Activated CD8-positive, alpha-beta memory T cell treated with anti-CD3 and anti-CD28 coated beads for 48 hours (primary cell): Measurements from ENCODE around the gene DSCAM.

Experiments
- DNase-seq, 3 experiments: peaks; one replicate each; pipeline ENCODE4 v3.0.0-alpha.2; 2020; ENCODE audit warnings: low read depth in 2 of 3, low spot score in 2 of 3

DSCAM gene

DNA sequence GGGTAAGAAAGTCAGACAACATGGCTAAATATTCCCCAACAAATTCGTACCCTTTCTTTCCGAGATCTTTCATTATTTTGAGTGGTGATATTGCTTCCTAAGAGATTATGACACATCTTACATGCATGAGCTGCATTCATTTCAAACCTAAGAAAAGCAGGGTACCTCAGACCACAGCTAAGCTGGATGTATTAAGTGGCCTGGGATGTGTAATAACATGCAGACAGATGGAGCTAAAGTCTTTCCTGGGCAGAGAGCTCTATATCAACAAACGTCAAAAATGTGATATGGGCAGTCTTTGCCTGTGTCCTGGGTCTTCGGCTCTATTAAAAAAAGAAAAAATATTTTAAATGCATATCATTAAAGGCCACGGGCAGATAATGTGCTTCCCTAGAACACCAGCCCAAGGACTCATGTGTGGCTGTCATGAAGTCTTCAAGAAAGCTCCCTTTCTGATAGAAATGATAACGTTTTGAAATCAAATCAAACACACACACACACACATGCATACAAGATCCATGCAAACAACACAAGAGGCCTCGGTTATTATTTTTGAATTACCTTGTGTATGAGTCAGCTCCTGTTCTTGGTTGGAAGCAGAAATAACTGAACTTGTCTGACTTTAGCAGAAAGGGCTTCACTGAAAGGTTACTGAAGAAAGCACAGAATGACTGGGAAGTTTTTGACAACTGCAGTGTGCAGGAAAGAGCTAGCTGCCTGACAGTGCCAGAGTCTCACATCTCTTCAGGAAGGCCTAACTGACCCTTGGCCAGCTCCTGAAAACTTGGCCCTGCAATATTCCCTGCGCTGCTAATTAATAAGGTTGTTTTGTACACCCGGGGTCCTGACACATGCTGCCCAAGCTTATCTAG is 231.2 kb downstream of the DSCAM start:
- no peak for DNase-seq

DNA sequence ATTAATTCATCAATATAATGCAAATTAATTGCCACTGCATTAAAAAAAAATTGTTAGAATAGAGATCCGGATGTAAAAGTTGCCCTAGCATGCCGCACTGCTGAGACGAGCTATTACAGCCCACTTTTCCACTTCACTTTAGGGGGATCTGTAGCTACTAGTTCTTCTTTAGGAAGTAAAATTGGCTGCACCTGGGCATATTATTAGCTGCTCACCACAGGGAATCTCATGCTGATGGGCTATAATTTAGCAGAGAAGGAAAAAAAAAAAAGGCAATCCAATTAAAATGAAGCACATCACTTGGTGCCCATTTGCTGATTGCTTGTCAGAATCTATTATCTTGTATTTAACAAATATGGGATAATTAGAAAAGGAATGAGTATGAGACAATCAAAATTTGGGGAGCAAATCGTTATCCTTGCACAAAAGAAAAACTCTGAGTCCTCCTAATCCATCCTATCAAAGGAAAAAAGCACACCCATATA is 233.4 kb downstream of the DSCAM start:
- no peak for DNase-seq

DNA sequence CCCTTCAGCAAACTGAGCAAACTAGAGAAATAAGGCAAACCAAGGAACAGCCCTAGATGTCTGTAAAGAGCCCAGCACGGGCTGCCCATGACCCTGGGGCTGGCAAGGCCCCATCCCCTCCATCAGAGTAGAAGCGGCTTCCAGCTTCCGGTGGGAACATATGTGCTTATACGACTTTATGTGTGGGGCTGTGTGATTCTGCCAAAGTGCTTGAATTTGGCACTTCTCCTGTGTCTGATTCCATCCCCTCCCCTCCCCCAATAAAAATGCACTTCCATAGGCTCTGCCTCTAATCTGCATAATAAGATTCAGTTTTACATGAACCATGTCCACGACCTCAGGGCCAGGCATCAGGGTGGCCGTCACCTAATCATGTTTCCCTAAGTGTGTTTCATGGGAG is 236.6 kb downstream of the DSCAM start:
- no peak for DNase-seq

DNA sequence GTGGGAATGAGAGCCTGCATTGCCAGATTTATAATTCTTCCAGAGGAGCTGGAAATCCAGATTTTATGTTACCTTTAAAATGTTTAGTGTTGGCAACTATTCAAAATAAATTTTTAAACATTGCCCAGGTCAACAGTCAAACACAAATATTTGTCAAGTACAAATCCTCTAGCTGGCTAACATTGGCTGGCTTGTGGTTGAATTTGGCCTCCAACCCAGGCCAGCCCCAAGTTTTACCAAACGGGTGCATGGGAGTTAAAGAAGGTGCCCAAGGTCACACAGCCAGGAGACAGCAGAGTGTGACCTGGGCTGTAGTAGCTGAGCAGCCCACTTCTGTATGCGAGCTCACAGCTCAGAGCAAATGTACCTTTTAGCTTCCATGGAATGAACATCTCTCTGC is 240.6 kb downstream of the DSCAM start:
- no peak for DNase-seq

DNA sequence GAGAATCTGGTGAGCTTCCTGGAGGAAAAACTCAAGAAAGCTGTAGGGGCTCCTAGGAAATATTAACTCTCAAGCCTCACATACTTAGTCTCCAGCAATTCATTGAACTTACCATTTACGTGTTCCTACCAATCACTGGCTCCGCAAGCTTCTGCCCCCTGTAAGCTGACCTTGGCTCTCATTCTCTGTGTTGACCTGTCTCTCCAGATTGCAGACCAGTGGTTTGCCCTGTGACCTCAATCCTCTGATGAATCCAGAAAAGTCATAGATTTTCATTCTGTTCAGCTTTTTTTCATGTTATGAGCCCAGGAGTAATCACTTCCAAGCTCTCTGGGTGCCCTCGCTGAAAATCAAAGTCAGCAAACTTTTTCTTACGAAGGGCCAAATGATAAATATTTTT is 241.9 kb downstream of the DSCAM start:
- no peak for DNase-seq

DNA sequence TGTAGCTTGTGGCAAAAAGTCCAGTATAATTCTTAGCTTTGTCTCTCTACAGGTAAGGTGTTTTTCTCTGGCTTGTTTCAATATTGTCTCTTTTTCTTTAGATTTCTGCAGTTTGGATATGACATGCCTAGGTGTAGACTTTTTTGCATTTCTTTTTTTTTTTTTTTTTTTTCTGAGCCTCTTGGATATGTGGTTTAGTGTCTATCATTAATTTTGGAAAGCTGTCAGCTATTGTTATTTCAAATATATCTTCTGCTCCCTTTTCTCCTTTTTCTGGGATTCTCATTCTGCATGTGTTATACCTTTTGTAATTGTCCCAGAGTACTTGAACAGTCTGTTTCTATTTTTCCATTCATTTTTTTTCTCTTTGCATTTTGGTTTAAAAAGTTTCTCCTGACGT is 243.2 kb downstream of the DSCAM start:
- no peak for DNase-seq

DNA sequence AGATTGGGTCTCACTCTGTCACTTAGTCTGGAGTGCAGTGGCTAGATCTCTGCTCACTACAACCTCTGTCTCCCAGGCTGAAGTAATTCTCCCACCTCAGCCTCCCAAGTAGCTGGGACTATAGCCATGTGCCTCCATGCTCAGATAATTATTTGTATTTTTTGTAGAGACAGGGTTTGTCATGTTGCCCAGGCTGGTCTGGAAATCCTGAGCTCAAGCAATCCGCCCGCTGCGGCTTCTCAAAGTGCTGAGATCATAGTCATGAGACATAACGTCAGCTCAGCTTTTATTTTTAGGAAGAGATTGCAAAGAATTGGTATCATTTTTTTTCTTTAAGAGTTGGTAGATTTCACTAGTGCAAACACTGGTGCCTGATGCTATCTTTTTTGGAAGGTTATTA is 244.9 kb downstream of the DSCAM start:
- DNase-seq = no peak

DNA sequence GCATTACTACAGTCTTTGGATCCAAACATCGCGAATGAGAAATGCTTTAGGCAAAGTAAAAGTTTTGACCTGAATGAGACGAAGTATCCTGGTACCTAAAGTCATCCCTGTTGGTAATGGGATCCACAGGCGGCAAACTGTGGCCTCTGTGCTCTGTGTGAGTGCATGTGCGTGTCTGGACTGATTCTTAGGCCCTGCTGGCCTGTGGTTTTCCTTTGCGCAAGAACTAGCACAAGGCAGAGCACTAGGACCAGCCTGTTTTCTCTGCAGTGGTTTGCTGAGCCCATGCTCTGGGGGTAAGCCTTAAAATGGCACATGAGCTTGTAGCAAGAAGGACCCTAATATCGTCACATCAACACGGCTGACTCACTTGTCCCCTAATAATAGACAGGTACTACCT is 251.2 kb downstream of the DSCAM start:
- DNase-seq = no peak

DNA sequence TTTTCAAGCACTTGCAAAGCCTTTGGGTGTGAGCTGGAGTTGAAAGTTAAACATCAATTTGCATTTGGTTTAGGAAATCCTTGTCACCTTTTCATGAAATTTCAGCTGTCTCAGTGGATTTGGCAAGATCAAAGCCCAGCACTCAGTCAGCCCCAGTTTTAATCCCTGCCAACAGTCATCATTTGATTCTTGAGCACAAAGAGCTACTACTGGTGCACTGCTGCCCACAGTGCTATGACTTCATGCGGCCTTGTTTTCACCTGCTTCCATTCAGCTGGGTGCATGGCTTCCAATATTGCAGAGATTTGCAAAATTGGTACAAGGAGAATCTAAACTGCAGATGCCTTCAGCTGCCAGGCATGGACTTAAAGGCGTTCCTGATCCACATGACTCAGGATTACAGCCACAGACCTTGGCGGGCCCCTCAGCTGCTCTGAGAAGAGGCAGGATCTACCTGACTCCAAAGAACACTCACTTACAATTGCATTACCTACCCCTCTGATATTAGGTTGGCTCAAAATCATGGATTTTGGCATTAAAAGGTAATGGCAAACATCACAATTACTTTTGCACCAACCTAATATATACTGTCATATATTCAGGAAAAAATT is 259.1 kb downstream of the DSCAM start:
- DNase-seq = no peak

DNA sequence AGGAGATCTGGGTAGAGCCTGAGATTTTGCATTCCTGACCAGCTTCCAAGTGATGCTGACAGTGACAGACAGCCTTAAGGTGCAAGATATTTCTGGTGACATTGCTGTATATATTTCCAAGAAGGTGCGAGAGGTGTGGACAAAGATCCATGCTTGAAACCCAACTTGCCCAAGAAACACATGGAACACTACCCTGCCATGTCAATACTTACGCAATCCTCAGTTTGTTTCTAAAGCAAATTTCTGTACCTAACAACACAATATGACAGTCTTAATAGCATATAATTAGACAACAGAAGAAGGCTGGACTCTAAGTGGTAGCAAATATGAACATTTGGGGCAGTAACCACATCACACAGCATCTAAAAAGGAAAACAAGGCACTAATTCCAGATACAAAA is 260.4 kb downstream of the DSCAM start:
- no peak for DNase-seq

DNA sequence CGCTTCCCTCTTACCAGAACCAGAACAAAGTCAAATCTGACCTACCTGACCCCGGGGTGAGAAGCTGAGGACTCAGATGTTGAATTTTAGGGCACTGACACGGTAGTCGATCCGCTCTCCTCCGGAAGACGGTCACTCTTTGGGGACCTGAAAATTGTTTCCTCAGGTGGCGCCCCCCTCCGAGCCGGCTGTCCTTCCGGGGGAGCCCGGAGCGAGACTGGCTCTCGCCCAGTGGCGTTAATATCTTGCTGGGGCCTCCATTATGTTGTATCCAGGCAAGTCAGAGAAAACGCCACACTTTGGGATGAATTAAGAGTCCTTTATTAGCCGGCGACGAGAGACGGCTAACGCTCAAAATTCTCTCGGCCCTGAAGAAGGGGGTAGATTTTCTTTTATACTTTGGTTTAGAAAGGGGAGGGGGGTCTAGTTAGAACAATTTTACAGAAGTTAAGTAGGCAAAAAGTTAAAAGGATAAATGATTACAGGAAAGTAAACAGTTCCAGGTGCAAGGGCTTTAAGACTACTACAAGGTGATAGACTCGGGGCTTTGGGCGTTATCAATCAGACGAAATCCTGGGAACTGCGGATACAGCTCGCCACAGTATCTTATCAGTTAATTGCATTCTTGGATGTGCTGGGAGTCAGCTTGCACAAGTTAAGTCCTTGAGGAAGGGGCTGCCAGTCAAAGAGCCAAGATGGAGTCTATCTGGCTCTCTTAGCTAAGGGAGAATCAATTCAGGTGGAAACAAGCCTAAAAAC is 269.5 kb downstream of the DSCAM start:
- DNase-seq = no peak

DNA sequence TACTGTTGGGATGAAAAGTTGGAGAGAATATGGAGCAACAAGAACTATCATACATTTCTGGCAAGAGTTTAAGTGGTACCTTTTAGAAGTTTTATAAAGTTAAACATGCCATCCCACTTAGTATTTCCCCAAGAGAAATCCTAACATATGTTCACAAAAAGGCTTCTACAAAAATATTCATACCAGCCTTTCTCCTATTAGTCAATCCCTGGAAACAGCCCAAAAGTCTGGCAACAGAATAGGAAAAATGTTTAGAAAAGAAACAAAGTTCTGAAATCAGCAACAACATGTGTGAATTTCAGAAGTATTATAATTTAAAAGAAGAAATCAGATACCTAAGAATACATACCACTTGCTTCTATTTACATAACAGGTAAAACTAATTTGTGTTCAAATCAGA is 271.0 kb downstream of the DSCAM start:
- DNase-seq = no peak

DNA sequence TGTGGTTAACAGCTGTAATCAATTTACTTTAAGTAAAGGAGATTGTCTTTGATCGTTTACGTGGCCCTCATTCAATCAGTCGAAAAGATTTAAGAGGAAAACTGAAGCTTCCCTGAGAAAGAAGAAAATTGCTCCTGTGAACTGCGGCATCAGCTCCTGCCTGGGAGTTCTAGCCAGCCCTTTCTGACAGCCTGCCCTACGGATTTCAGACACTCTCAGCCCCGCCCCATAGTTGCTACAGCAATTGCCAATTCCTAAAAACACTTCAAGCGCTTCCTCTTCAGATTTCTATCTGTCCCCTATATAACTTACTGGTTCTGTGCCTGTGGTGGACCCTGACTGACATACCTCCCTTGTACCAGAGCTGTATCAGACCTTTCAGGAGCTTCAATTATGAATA is 277.6 kb downstream of the DSCAM start:
- no peak for DNase-seq

DNA sequence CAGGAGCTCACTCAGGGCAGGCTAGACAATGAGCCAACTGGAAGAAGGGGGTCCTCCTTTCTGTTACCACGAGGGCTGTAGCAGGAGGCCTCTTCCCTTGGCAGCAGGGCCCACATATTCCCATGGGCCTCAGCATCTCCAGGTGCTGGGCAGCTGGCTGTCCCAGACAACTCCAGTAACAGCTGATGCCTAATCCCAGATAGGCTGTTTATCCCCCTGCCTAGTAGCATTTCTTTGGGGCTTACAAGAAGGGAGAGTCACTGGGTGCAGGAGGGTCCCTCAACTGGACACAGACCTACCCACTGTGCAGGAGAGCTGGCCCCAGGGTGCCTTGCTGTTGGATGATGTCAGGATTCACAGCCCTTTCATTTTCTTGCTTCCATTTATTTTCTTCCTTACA is 278.2 kb downstream of the DSCAM start:
- no peak for DNase-seq

DNA sequence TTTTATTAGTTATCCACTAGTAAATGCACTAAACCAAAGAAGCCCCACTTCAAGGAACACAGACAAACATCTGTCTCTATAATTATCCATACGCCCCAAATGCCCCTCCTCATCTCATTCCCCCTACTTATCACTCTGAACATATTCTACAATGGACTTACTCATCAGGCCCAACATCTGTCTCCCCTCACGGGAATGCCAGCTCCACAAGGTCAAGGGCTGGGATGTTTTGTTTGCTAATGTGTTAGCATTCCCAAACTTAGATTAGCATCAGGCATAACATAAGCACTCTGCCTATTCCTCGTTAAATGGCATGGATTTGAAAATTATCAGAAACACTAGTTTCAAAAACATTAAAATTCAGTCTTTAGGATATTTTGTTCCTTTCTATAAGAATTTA is 279.5 kb downstream of the DSCAM start:
- no peak for DNase-seq

DNA sequence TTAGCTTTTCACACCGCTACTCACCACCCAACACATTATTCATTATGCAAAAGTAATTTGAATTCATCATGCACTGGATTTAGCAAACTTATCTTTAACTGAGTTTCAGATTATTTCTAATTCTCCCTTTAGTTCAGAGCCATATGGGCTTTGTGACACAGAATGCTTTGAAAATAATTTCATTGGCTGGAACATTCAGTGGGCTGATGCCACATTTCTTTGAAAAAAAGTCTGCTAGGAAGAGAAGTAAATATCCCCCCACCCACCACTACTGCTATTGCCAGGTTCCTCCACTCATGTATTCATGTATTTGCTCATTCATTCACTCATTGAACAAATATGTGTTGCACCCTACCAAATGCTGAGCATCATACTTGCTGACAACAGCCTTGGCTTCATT is 280.5 kb downstream of the DSCAM start:
- no peak for DNase-seq

DNA sequence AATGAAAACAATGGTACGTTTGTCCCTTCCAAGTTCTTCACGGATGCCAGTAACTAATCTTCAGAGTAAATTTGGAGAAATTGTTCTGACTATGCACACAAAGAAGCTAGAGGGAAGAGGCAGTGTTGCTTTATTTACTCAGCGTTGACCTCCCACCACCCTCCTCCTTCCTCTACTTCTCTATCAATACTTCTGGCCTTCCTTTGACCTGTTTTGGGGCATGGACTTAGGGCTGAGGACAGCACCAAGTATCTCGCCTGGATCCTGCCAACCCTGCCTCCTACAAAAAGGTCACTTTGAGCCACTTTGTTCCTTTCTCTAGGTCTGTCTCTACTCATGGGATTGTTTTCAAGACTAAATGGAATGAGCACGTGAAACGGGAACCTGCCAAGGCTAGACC is 282.6 kb downstream of the DSCAM start:
- no peak for DNase-seq

DNA sequence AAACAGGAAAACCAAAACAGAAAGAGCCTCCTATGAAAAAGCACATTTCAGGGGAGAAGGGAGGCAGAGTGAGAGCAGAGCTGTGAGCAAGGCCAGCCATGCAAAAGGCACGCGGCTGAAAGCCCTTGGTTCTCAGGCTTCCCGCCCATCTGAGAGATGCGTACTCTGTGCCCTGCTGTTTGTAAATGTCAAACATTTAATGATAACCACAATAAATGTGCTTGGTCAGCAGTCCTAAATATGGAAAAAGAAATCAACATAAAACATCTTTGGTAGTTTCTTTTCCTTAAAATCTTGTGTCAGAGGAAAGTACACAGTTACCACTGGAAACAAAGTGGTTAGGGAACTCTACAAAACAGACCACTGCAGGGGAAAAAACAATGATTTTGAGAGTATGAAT is 283.1 kb downstream of the DSCAM start:
- no peak for DNase-seq

DNA sequence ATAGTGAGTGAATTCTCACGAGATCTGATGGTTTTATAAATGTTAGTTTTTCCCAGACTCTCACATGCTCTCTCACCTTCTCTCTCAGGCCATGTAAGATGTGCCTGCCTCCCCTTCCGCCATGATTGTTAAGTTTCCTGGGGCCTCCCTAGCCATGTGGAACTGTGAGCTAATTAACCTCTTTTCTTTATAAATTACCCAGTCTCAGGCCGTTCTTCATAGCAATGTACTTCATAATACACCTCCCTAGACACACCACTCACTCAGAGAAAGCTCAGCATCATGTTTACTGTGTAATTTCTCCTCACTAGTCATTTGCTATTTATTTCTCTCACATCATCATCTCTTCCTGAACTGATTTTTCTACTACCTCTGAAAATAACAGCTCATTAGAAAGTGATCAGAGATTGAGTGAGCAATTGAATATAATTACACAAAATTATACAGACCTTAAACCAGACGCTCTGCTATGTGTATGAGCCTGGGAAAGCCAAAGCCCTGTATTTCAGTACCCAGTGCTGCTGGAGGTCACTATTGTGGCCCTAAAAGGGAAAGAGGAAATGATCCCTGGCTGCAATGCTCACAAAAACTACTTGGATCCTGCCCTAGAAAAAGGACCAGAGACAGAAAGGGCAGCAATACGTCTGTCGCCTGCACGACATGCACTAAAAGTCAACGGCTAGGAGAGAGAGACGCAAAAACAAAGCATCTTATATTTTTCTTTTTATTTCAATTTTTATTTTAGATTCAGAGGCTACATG is 284.5 kb downstream of the DSCAM start:
- no peak for DNase-seq

DNA sequence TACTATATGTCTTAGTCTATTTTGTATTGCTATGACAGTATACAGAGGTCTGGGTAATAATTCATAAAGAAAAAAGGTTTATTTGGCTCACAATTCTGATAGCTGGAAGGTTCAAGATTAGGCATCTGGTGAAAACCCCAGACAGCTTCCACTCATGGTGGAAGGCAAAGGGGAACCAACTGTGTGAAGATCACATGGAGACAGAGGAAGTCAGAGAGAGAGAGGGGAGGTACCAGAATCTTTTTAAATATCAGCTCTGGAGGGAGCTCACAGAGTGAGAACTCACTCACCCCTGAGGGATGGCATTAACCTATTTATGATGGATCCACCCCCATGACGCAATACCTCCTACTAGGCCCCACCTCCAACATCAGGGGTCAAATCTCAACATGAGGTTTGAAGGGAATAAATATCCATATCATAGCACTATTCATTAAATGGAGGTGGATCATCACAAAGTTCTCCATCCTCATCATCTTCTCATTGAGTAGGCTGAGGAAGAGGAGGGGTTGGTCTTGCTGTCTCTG is 290.5 kb downstream of the DSCAM start:
- DNase-seq = no peak

DNA sequence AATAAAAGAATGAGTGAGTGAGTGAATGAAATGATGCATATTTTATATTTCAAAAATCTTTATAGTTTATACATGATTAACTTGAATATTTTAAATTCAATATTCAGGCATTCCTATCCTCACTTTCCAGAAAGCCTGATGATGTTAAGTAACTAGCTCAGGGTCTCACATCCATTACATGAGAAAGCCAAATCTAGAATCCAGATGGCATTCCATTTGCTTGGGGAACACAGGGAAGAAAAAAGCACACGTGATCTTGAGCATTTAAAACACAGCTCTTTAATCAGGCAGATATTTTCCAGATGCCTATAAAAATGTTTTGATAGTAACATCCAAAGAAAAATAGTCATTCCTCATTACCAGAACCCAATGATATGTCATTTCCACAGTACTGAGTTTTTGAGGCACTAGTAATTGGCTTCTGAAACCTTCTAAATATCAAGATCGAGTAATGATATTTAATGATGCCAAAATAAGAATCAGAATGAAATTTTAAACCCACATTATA is 291.9 kb downstream of the DSCAM start:
- no peak for DNase-seq
